ENCODE results near the gene C17orf50.

Gene C17orf50

GRCh38 chr17:35757243-35757642 lies 3.4 kb upstream of the C17orf50 start:
- DNase-seq: no peak

GRCh38 chr17:35761601-35762000 lies 914 bp downstream of the C17orf50 start:
- no peak for DNase-seq

GRCh38 chr17:35763767-35764122 lies 3.1 kb downstream of the C17orf50 start:
- DNase-seq: no peak

- peak; percentile 91 for DNase-seq
These were observed 3.7 kb downstream of the C17orf50 start for GRCh38 chr17:35764123-35764991.

- no peak for DNase-seq
These were observed 4.5 kb downstream of the C17orf50 start for GRCh38 chr17:35765086-35765710.

- DNase-seq: no peak
These were observed 5.2 kb downstream of the C17orf50 start for GRCh38 chr17:35765756-35766488.

GRCh38 chr17:35766489-35766877 lies 5.8 kb downstream of the C17orf50 start:
- no peak for DNase-seq

GRCh38 chr17:35766903-35767510 lies 6.3 kb downstream of the C17orf50 start:
- peak; percentile 53 for DNase-seq

GRCh38 chr17:35768797-35769196 lies 8.1 kb downstream of the C17orf50 start:
- DNase-seq: no peak

GRCh38 chr17:35769895-35770486 lies 9.3 kb downstream of the C17orf50 start:
- DNase-seq: no peak

GRCh38 chr17:35773129-35773528 lies 12.4 kb downstream of the C17orf50 start:
- no peak for DNase-seq

GRCh38 chr17:35773679-35774425 lies 13.2 kb downstream of the C17orf50 start:
- DNase-seq: no peak

GRCh38 chr17:35774499-35774898 lies 13.8 kb downstream of the C17orf50 start:
- DNase-seq: no peak

GRCh38 chr17:35775039-35775438 lies 14.4 kb downstream of the C17orf50 start:
- no peak for DNase-seq

- no peak for DNase-seq
These were observed 14.9 kb downstream of the C17orf50 start for GRCh38 chr17:35775583-35775982.

- no peak for DNase-seq
These were observed 18.0 kb downstream of the C17orf50 start for GRCh38 chr17:35778641-35779196.

GRCh38 chr17:35780950-35781349 lies 20.3 kb downstream of the C17orf50 start:
- no peak for DNase-seq

GRCh38 chr17:35784895-35785294 lies 24.2 kb downstream of the C17orf50 start:
- no peak for DNase-seq

GRCh38 chr17:35786941-35787432 lies 26.3 kb downstream of the C17orf50 start:
- DNase-seq: no peak

- peak; percentile 23 for DNase-seq
These were observed 28.0 kb downstream of the C17orf50 start for GRCh38 chr17:35788477-35789368.

All from CD4-positive, alpha-beta T cell treated with Interleukin-17A for 4 hours (primary cell).